ENCODE results near the gene TFCP2L1.

DNA sequence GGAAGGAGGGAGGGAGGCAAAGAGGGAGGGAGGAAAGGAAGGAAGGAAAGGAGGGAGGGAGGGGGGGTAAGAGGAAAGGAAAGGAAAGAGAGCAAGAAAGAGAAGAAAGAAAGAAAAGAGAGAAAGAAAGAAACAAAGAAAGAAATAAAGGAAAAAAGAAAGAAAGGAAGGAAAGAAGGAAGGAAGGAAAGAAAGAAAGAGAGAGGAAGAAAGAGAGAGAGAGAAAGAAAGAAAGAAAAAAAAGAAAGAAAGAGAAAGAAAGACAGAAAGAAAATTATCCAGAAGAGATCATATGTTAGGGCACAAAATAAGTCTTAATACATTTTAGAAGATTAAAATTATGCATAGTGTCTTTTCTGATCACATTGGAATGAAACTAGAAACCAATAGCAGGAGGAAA lies 24.3 kb upstream of the TFCP2L1 start:
- TF ChIP-seq GATA2 (IDR thresholded peaks at IDR 0.05; ENCODE audit: low read depth, low read length), result no peak
- no peak for TF ChIP-seq GATA3 (IDR thresholded peaks at IDR 0.05; ENCODE audit: low read depth, low read length)
